ENCODE data around the gene TUT1. TPM values are rescaled to one million over a fixed set of nuclear protein-coding genes. Genes with fewer than 3 reads are reported as not detected.
"Not testable (repeated sequence)": the region's sequence is repeated elsewhere in the genome, so short reads cannot be mapped to it uniquely, and the experiment has no call there.

TUT1 gene
- total RNA-seq, 1 donor from 2014 or later = 29.7 TPM

DNA sequence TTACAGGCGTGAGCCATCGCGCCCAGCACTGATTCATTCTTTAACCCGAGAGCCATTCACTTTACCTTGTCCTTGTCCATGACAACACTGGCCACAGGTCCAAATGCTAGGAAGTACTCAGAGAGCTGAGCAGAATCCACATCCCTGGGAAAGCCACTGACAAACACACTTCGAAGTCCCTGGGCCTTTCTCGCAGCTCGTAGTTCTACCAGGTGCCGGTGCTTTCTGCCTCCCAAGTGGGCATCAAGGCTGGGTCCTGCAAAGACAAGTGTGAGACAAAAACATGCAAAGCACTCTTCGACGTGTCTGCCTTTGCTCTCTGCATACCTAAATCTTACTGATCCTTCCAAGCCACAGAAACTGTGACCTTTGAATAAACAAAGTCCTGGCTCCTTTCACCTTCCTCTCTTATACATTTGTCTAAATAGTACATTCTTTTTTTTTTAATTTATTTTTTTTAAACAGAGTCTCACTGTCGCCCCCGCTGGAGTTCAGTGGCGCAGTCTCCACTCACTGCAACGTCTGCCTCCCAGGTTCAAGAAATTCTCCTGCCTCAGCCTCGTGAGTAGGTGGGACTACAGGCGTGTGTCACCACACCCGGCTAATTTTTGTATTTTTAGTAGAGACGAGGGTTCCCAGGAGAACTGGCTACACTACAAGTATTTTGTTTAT is 2.2 kb downstream of the TUT1 start:
- TF ChIP-seq, protein P1, sequence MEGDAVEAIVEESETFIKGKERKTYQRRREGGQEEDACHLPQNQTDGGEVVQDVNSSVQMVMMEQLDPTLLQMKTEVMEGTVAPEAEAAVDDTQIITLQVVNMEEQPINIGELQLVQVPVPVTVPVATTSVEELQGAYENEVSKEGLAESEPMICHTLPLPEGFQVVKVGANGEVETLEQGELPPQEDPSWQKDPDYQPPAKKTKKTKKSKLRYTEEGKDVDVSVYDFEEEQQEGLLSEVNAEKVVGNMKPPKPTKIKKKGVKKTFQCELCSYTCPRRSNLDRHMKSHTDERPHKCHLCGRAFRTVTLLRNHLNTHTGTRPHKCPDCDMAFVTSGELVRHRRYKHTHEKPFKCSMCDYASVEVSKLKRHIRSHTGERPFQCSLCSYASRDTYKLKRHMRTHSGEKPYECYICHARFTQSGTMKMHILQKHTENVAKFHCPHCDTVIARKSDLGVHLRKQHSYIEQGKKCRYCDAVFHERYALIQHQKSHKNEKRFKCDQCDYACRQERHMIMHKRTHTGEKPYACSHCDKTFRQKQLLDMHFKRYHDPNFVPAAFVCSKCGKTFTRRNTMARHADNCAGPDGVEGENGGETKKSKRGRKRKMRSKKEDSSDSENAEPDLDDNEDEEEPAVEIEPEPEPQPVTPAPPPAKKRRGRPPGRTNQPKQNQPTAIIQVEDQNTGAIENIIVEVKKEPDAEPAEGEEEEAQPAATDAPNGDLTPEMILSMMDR (IDR thresholded peaks at IDR 0.05; ENCODE audit: partially characterized antibody, unreplicated experiment) = no peak
- Mint-ChIP-seq H3K36me3 (ENCODE audit: unreplicated experiment) (no peaks in the 10 kb centered on the region), H3K4me3 (ENCODE audit: unreplicated experiment) (no peak overlapping the region), H3K9me3 (ENCODE audit: unreplicated experiment) (peaks cover 20% of the 10 kb centered on the region), H3K27me3 (ENCODE audit: unreplicated experiment) (no peaks in the 10 kb centered on the region), H3K27ac (ENCODE audit: unreplicated experiment) (no peak overlapping the region), H3K4me1 (ENCODE audit: low read depth, unreplicated experiment) (peaks cover 16% of the 10 kb centered on the region)
- DNase-seq = no peak

DNA sequence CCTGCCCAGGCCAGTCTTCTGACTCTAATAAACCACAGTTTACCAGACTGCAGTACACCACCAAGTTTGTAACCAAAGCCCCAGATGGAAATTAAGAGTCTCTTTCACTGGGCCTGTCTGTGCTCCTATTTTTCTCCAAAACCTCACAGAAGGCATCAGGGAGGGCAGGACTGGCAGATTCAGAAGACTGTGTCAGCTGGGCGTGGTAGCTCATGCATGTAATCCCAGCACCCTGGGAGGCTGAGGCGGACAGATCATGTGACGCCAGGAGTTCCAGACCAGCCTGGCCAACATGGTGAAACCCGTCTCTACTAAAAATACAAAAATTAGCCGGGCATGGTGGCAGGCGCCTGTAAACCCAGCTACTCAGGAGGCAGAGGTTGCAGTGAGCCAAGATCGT is 6.0 kb downstream of the TUT1 start:
- not testable (repeated sequence) for H3K27ac Mint-ChIP-seq (ENCODE audit: unreplicated experiment); H3K4me1 Mint-ChIP-seq (ENCODE audit: low read depth, unreplicated experiment); H3K4me3 Mint-ChIP-seq (ENCODE audit: unreplicated experiment); DNase-seq; H3K27me3 Mint-ChIP-seq (ENCODE audit: unreplicated experiment); H3K36me3 Mint-ChIP-seq (ENCODE audit: unreplicated experiment); H3K9me3 Mint-ChIP-seq (ENCODE audit: unreplicated experiment)

DNA sequence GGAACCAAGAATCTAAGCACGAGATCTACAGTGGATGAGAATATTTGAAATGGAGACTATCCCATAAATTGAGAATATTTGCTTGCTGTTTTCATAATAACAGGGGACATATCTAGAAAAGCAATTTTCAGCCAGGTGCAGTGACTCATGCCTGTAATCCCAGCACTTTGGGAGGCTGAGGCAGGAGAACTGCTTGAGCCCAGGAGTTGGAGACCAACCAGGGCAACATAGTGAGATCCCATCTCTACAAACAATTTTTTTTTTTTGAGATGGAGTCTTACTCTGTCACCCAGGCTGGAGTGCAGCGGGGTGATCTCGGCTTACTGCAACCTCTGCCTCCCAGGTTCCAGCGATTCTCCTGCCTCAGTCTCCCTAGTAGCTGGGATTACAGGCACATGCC is 9.6 kb downstream of the TUT1 start:
- H3K9me3 Mint-ChIP-seq (ENCODE audit: unreplicated experiment); H3K36me3 Mint-ChIP-seq (ENCODE audit: unreplicated experiment); H3K27ac Mint-ChIP-seq (ENCODE audit: unreplicated experiment); H3K27me3 Mint-ChIP-seq (ENCODE audit: unreplicated experiment); DNase-seq; H3K4me1 Mint-ChIP-seq (ENCODE audit: low read depth, unreplicated experiment); H3K4me3 Mint-ChIP-seq (ENCODE audit: unreplicated experiment): not testable (repeated sequence)

DNA sequence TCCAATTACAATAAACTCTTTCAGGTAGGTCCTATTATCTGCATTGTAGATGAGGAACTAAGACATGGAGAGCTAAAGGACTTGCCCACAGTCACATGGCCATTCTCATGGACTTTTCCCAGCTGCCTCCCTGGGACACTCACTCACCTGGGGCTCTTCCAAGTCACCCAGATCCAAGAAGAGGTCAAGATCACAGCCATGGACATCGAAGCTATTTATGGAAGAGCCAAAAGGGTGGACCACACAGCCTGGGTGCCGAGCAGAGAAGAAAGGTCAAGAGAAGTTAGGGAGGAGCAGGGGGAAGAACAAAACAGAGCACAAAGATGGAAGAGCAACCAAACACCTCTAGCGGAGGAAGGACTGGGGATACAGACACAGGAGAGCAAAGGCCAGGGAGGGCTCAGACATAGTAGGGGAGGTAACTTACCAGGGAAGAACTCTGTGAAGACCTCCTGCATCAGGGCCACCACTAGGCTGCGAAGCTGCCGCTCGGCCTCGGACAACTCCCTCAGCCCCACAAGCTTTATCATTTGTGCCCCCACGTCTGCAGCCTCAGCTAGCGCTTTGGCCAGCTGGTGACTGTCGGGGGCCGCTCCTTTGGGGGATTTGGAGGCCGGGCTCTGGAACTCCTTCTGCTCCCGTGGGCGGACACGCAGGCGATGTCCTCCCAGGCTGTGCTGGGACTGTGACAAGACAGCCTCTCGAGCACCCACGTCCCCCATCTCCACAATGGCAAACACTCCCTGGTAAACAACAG is 10.2 kb downstream of the TUT1 start:
- Mint-ChIP-seq H3K36me3 (ENCODE audit: unreplicated experiment) (no peaks in the 10 kb centered on the region), H3K4me3 (ENCODE audit: unreplicated experiment) (no peak overlapping the region), H3K9me3 (ENCODE audit: unreplicated experiment) (peaks cover 1% of the 10 kb centered on the region), H3K27me3 (ENCODE audit: unreplicated experiment) (no peaks in the 10 kb centered on the region), H3K27ac (ENCODE audit: unreplicated experiment) (peak overlapping the region; percentile 60), H3K4me1 (ENCODE audit: low read depth, unreplicated experiment) (no peaks in the 10 kb centered on the region)
- TF ChIP-seq, protein P1 (IDR thresholded peaks at IDR 0.05; ENCODE audit: partially characterized antibody, unreplicated experiment) = no peak
- no peak for DNase-seq

DNA sequence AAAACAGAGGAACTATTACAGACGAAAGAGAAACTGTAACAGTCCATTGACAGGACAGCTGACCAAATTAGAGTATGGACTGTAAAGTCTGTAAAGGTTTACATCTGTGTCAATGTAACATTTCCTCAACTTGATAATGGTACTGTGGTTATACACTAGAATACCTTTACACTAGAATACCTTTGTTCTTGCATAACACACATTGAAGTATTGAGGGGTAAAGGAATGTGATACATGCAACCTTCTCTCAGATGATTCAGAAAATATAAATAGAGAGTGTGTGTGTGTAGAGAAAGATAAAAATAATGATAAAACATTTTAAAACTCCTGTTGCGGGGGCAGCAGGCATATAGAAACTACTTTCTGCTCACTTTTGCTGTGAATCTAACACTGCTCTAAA is 12.1 kb downstream of the TUT1 start:
- Mint-ChIP-seq H3K27me3 (ENCODE audit: unreplicated experiment) (peaks cover 2% of the 10 kb centered on the region), H3K27ac (ENCODE audit: unreplicated experiment) (no peak overlapping the region), H3K36me3 (ENCODE audit: unreplicated experiment) (no peaks in the 10 kb centered on the region), H3K9me3 (ENCODE audit: unreplicated experiment) (peaks cover 7% of the 10 kb centered on the region), H3K4me1 (ENCODE audit: low read depth, unreplicated experiment) (peaks cover 4% of the 10 kb centered on the region), H3K4me3 (ENCODE audit: unreplicated experiment) (no peak overlapping the region)
- TF ChIP-seq, protein P1 (IDR thresholded peaks at IDR 0.05; ENCODE audit: partially characterized antibody, unreplicated experiment) = no peak
- no peak for DNase-seq

DNA sequence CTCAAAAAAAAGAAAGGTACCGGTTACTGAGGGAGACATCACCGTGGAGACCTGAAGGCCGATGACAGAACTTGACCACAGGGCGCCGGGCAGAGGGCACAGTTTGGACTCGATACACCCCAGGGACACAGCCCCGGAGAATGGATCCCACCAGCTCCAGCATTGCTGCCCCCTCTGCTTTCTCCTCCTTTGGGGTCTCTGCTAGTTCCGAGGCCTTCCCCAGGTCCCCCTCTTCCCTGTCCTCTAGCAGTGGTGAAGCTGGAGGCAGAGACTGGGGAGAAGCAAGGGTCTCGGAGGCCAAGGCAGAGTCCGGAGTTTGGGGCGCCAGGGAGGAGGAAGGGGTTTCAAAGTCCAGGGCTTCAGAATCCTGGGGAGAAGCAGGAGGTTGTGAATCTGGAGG is 12.8 kb downstream of the TUT1 start:
- TF ChIP-seq, protein P1 (IDR thresholded peaks at IDR 0.05; ENCODE audit: partially characterized antibody, unreplicated experiment) = no peak
- no peak for DNase-seq
- peaks cover 2% of the 10 kb centered on the region for H3K27me3 Mint-ChIP-seq (ENCODE audit: unreplicated experiment)
- H3K4me1 Mint-ChIP-seq (ENCODE audit: low read depth, unreplicated experiment) = peaks cover 4% of the 10 kb centered on the region
- peaks cover 7% of the 10 kb centered on the region for H3K9me3 Mint-ChIP-seq (ENCODE audit: unreplicated experiment)
- no peaks in the 10 kb centered on the region for H3K36me3 Mint-ChIP-seq (ENCODE audit: unreplicated experiment)
- H3K27ac Mint-ChIP-seq (ENCODE audit: unreplicated experiment) = no peak overlapping the region
- no peak overlapping the region for H3K4me3 Mint-ChIP-seq (ENCODE audit: unreplicated experiment)
